Astrocyte of the cerebellum (primary cell): ENCODE data around the gene KBTBD8.

ENCODE experiments used
- DNase-seq: peaks from one replicate; pipeline ENCODE4 v3.0.0-alpha.2; 2011; ENCODE audit warnings: low read depth
- H3K4me3 ChIP-seq: 2 replicates; pipeline ENCODE4 v1.5.1; 2011; ENCODE audit warnings: mild to moderate bottlenecking, low read depth, low read length, moderate library complexity
- in situ Hi-C: cut with HindIII; loops from 2 replicates; pipeline ENCODE4 v1.10.0; 2017; ENCODE audit warnings: low sequenced_read_pairs
- TF ChIP-seq, protein P1 (sequence below): IDR thresholded peaks from 2 replicates; pipeline ENCODE4 v1.5.1; 2012; ENCODE audit warnings: low read length, low read depth, moderate library complexity, mild to moderate bottlenecking; ENCODE audit errors: missing control alignments

KBTBD8 gene

DNA sequence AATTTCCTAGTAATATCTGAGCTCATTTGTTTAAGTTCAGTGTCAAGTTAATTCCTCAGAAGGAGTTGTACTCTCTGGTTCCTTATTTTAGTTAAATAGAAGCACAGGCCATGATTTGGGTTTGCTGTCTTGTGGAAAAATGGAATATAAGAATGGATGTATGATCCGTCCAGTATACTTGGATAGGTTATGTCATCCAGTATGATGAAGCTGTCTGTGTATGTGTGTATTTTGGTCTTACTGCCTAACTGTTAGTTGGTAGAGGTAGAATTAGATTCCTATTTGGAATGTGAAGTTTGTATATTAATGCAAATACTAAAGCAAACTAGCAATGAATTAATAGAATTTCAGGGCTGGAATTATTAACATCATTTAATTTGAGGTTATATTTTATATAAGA is 7.9 kb downstream of the KBTBD8 start:
- TF ChIP-seq, protein P1, sequence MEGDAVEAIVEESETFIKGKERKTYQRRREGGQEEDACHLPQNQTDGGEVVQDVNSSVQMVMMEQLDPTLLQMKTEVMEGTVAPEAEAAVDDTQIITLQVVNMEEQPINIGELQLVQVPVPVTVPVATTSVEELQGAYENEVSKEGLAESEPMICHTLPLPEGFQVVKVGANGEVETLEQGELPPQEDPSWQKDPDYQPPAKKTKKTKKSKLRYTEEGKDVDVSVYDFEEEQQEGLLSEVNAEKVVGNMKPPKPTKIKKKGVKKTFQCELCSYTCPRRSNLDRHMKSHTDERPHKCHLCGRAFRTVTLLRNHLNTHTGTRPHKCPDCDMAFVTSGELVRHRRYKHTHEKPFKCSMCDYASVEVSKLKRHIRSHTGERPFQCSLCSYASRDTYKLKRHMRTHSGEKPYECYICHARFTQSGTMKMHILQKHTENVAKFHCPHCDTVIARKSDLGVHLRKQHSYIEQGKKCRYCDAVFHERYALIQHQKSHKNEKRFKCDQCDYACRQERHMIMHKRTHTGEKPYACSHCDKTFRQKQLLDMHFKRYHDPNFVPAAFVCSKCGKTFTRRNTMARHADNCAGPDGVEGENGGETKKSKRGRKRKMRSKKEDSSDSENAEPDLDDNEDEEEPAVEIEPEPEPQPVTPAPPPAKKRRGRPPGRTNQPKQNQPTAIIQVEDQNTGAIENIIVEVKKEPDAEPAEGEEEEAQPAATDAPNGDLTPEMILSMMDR = no peak
- no peak overlapping the region for H3K4me3 ChIP-seq
- in situ Hi-C loops = no loop called here
- DNase-seq = no peak

GRCh38 chr3:67006460-67006859 is 8.4 kb downstream of the KBTBD8 start:
- H3K4me3 ChIP-seq = no peak overlapping the region
- TF ChIP-seq, protein P1 = no peak
- no peak for DNase-seq
- in situ Hi-C loops = no loop called here

GRCh38 chr3:67008388-67008787 is 10.3 kb downstream of the KBTBD8 start:
- no peak for DNase-seq
- H3K4me3 ChIP-seq = no peak overlapping the region
- TF ChIP-seq, protein P1 = no peak
- in situ Hi-C loops = no loop called here

DNA sequence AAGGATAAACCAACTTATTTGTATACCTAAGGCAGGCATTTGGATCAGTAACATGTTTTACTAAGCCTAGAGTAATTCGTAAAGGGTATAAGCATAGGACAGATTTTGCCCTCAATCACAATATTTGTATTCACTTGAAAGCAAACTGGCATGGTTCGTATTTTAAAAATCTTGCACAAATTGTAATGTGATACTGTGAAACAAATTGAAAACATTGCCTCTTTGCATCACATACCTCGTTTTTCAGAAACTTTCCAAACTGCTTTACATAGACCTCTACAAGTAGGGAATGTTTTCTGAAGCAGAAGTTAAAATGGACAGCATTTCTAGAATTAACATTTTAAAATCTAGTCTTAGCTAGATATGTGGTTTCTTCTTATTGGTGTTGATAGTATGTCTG is 11.6 kb downstream of the KBTBD8 start:
- no peak overlapping the region for H3K4me3 ChIP-seq
- TF ChIP-seq, protein P1 = no peak
- DNase-seq = no peak
- in situ Hi-C loops = no loop called here

DNA sequence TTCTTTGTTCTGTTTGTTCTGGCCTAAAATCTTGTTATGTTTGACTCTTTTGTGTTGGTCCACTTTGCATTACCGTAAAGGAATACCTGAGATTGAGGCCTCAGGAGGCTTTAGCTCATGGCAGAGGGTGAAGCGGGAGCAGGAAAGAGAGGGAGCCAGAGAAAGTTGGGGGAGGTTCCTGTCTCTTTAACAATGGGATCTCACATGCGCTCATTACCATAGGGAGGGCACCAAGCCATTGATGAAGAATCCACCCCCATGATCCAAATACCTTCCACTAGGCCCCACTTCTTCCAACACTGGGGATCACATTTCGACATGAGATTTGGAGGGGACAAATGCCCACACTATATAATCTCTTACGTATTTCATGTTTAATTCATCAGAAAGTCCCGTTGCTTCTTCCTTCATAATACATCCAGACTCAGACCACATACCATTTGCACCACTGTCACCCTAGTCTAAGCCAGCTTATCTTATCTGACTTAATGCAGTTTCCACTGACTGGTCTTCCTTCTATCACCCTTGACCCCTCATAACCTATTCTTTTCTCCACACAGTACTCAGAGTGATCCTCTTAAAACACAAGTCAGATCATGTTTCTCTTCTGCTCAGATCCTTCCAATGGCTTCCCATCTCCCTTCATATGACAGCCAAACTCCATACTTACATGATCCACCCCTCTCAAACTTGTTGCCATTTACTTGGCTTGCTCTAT is 13.5 kb downstream of the KBTBD8 start:
- in situ Hi-C loops = no loop called here
- DNase-seq = no peak
- H3K4me3 ChIP-seq = no peak overlapping the region
- TF ChIP-seq, protein P1 = no peak

- TF ChIP-seq, protein P1 = no peak
- H3K4me3 ChIP-seq = no peak overlapping the region
- in situ Hi-C loops = no loop called here
- DNase-seq = no peak
Measured at GRCh38 chr3:67012564-67012963, 14.5 kb downstream of the KBTBD8 start.
